ENCODE results near the gene LINS1.

The LINS1 gene

GRCh38 chr15:100547961-100548360, 54.0 kb downstream of the LINS1 start:
- Histone ChIP-seq H3K4me3 (ENCODE audit: low read depth, low read length) (no peak overlapping the region), H3K36me3 (no peaks in the 10 kb centered on the region), H3K27me3 (ENCODE audit: insufficient read depth, low read depth, severe bottlenecking) (no peaks in the 10 kb centered on the region), H3K9me3 (ENCODE audit: severe bottlenecking) (no peaks in the 10 kb centered on the region), H3K27ac (no peak overlapping the region)
- TF ChIP-seq CTCF (IDR thresholded peaks at IDR 0.05; ENCODE audit: low read depth, low read length): no peak
- DNase-seq: no peak

GRCh38 chr15:100544946-100545345, 57.0 kb downstream of the LINS1 start:
- H3K9me3 ChIP-seq (ENCODE audit: severe bottlenecking): no peaks in the 10 kb centered on the region
- H3K27ac ChIP-seq: no peak overlapping the region
- H3K4me3 ChIP-seq (ENCODE audit: low read depth, low read length): no peak overlapping the region
- TF ChIP-seq CTCF (IDR thresholded peaks at IDR 0.05; ENCODE audit: low read depth, low read length): no peak
- DNase-seq: no peak
- no peaks in the 10 kb centered on the region for H3K27me3 ChIP-seq (ENCODE audit: insufficient read depth, low read depth, severe bottlenecking)
- no peaks in the 10 kb centered on the region for H3K36me3 ChIP-seq

GRCh38 chr15:100544338-100544841, 57.6 kb downstream of the LINS1 start:
- no peak overlapping the region for H3K27ac ChIP-seq
- H3K27me3 ChIP-seq (ENCODE audit: insufficient read depth, low read depth, severe bottlenecking): no peaks in the 10 kb centered on the region
- no peak for DNase-seq
- H3K4me3 ChIP-seq (ENCODE audit: low read depth, low read length): no peak overlapping the region
- no peaks in the 10 kb centered on the region for H3K9me3 ChIP-seq (ENCODE audit: severe bottlenecking)
- no peak for TF ChIP-seq CTCF (IDR thresholded peaks at IDR 0.05; ENCODE audit: low read depth, low read length)
- H3K36me3 ChIP-seq: no peaks in the 10 kb centered on the region

- Histone ChIP-seq H3K36me3 (no peaks in the 10 kb centered on the region), H3K9me3 (ENCODE audit: severe bottlenecking) (no peaks in the 10 kb centered on the region), H3K27me3 (ENCODE audit: insufficient read depth, low read depth, severe bottlenecking) (no peaks in the 10 kb centered on the region), H3K4me3 (ENCODE audit: low read depth, low read length) (no peak overlapping the region), H3K27ac (no peak overlapping the region)
- no peak for TF ChIP-seq CTCF (IDR thresholded peaks at IDR 0.05; ENCODE audit: low read depth, low read length)
- DNase-seq: no peak
Measured at GRCh38 chr15:100542290-100542689, 59.7 kb downstream of the LINS1 start.

- no peaks in the 10 kb centered on the region for H3K9me3 ChIP-seq (ENCODE audit: severe bottlenecking)
- DNase-seq: no peak
- H3K27me3 ChIP-seq (ENCODE audit: insufficient read depth, low read depth, severe bottlenecking): no peaks in the 10 kb centered on the region
- no peak overlapping the region for H3K27ac ChIP-seq
- no peak for TF ChIP-seq CTCF (IDR thresholded peaks at IDR 0.05; ENCODE audit: low read depth, low read length)
- no peak overlapping the region for H3K4me3 ChIP-seq (ENCODE audit: low read depth, low read length)
- no peaks in the 10 kb centered on the region for H3K36me3 ChIP-seq
Measured at GRCh38 chr15:100537331-100537730, 64.7 kb downstream of the LINS1 start.

GRCh38 chr15:100536733-100537132, 65.3 kb downstream of the LINS1 start:
- no peaks in the 10 kb centered on the region for H3K9me3 ChIP-seq (ENCODE audit: severe bottlenecking)
- H3K27me3 ChIP-seq (ENCODE audit: insufficient read depth, low read depth, severe bottlenecking): no peaks in the 10 kb centered on the region
- no peak overlapping the region for H3K27ac ChIP-seq
- no peak for DNase-seq
- no peak for TF ChIP-seq CTCF (IDR thresholded peaks at IDR 0.05; ENCODE audit: low read depth, low read length)
- H3K4me3 ChIP-seq (ENCODE audit: low read depth, low read length): no peak overlapping the region
- H3K36me3 ChIP-seq: no peaks in the 10 kb centered on the region
